GM10266 (cell line): ENCODE results near the gene NEK7.

Experiments
- DNase-seq: peaks from one replicate; pipeline ENCODE4 v3.0.0; 2012; ENCODE audit errors: extremely low spot score
- TF ChIP-seq, protein P1 (sequence below): IDR thresholded peaks from 2 replicates; pipeline ENCODE4 v1.5.1; 2012; ENCODE audit warnings: mild to moderate bottlenecking, low read depth; ENCODE audit not compliant: control insufficient read depth, insufficient read depth; ENCODE audit errors: missing control alignments

The NEK7 gene

DNA sequence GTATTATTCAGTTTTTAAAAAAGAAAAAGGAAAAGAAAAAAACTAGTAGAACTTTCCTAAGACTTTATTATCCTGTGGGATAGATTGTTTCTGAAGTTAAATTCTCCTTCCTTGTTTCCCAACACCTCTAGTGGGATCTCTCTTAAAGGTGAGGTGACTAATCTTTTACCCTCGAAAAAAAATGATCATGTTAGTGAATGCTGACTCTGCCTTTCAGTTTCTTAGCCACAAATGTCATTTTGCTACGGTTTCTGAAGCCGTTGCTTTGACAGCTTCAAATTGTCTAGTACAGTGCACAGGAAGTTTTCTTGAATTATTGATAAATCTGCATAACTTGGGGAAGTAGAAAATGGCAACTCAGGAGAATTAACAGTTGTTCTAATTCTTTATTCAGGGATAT lies 13.0 kb upstream of the NEK7 start:
- no peak for DNase-seq
- TF ChIP-seq, protein P1, sequence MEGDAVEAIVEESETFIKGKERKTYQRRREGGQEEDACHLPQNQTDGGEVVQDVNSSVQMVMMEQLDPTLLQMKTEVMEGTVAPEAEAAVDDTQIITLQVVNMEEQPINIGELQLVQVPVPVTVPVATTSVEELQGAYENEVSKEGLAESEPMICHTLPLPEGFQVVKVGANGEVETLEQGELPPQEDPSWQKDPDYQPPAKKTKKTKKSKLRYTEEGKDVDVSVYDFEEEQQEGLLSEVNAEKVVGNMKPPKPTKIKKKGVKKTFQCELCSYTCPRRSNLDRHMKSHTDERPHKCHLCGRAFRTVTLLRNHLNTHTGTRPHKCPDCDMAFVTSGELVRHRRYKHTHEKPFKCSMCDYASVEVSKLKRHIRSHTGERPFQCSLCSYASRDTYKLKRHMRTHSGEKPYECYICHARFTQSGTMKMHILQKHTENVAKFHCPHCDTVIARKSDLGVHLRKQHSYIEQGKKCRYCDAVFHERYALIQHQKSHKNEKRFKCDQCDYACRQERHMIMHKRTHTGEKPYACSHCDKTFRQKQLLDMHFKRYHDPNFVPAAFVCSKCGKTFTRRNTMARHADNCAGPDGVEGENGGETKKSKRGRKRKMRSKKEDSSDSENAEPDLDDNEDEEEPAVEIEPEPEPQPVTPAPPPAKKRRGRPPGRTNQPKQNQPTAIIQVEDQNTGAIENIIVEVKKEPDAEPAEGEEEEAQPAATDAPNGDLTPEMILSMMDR = no peak

DNA sequence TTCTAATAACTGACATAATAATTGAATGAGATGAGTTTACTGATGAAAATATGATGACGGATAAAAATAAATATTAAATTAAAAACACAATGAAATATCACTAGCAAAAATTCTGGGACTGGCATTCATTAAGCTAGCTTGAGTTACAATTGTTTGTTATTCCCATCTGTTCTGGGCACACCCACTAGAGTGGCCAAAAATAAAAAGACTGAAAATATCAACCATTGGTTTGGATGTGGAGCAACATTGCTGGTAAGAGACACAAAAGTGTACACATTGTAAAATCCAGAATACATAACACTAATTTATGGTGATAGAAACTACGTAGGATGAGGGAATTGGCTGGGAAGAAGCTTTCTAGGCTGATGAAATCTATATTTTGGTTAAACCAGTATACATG lies 9.6 kb upstream of the NEK7 start:
- no peak for DNase-seq
- TF ChIP-seq, protein P1 = no peak

DNA sequence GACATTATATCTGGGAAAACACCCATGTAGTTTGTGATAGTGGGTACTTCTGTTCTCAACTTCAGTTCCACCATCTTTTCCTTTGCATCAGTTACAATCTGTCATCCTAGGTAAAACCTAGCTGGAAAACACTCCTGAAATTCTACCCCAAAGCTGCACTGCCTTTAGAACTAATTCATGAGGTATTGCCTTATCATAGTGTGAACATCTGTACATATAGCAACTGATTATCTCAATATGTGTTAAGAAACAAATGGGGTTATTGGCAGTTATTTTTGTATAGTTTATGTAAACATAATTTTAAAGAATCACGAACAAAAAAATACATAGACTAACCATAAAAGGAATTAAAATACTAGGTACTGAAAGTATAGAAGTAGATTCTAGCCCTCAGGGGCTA lies 6.4 kb upstream of the NEK7 start:
- TF ChIP-seq, protein P1 = no peak
- no peak for DNase-seq

DNA sequence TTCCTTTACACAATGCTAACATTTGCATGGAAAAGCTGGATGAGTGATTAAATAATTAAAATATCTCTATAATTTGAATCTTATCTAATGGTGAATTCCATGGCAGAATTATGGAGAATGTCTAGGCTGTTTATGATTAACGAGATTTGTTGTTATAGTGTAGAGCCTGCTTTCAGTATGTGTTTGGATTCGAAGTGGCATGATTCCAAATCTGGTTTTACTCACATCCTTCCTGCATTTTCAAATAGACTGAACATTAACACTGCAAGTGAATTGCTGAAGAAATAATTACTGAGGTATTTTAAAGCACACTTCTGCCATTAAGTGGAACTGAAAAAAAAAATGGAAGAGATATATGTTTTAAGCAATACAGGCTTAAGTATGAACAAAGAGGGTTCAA lies 5.1 kb upstream of the NEK7 start:
- no peak for DNase-seq
- TF ChIP-seq, protein P1 = no peak

DNA sequence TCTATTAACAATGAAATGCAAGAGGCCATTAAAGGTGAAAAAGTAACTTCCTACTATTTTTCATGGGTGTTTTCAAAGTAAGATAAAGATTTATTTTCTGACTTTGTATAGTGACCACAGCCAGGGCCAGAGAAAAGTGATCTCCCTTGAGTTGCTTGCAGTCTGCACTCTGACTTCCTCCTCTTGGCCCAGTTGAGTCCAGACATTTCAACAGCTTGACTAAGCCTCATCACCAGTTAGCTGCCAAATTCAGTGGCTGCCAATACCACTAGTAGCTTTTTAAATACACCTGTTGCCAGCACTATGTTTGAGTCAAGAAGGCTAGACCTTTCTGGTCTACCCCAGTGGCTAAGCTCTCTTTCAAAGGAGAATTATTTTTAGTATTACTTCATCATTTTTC lies 3.7 kb upstream of the NEK7 start:
- TF ChIP-seq, protein P1 = no peak
- DNase-seq = no peak

DNA sequence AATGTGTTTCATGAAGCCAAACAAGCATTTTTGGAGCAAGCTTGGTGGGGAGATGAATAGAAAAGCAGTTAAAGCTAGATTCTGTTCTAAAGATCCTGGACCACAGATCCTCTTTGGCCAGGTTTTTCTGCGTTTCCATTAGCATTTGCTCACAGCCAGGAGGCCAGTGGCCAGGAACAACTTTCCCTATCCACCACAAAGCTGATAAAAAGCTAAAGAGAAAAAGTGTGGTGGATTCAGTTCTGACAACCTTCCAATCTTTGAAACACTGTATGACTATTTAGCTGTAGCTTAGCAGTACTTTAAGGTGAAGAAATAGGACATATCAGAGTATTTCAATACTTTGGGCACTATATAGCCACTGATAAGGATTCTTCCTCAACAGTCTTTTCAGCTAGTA lies 3.0 kb upstream of the NEK7 start:
- TF ChIP-seq, protein P1 = no peak
- DNase-seq = no peak

DNA sequence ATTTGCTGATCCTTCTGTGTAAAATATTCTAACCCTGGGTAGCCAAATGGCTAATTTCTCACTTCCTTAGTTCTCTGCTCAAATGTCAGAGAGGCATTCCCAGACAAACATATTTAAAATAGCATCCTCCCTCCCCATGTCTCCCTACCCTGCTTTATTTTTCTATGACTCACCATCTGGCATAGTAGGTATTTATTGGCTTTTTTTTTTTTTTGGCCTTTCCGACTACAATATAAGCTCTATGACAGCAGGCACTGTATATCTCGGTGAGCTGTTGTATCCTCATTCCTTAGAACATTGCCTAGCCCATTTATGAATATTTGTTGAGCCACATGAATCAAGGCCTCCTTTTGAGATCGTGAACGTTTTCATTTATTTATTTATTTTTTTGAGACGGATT lies 1.5 kb upstream of the NEK7 start:
- DNase-seq = no peak
- TF ChIP-seq, protein P1 = no peak
